ENCODE measurements around the gene CENPH. TPM values are rescaled to one million over a fixed set of nuclear protein-coding genes. Genes with fewer than 3 reads are reported as not detected.
"Not testable (repeated sequence)": the region's sequence is repeated elsewhere in the genome, so short reads cannot be mapped to it uniquely, and the experiment has no call there.

CENPH gene
- total RNA-seq, 1 donor from 2014 or later, result 3.1 TPM

DNA sequence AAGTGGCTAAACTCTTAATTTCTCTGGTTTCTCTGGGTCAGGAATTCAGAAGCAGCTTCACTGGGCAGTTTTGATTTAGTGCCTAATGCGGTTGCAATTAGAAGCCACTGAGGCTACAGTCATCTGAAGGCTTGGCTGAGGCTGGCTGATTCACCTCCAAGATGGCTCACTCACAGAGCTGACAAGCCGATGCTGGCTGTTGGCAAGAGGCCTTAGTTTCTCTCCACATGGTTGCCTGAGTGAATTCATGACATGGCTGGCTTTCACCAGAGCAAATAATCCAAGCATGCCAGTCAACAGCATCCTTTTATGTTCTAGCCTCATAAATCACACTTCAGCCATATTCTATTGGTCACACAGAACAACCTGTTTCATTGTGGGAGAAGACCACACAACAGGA, 42.5 kb downstream of the CENPH start:
- DNase-seq, result no peak
- no peak overlapping the region for H3K4me3 ChIP-seq
- H3K27ac ChIP-seq (replicated peaks), result no peak overlapping the region
- peaks cover 36% of the 10 kb centered on the region for H3K36me3 ChIP-seq
- TF ChIP-seq, protein P1, sequence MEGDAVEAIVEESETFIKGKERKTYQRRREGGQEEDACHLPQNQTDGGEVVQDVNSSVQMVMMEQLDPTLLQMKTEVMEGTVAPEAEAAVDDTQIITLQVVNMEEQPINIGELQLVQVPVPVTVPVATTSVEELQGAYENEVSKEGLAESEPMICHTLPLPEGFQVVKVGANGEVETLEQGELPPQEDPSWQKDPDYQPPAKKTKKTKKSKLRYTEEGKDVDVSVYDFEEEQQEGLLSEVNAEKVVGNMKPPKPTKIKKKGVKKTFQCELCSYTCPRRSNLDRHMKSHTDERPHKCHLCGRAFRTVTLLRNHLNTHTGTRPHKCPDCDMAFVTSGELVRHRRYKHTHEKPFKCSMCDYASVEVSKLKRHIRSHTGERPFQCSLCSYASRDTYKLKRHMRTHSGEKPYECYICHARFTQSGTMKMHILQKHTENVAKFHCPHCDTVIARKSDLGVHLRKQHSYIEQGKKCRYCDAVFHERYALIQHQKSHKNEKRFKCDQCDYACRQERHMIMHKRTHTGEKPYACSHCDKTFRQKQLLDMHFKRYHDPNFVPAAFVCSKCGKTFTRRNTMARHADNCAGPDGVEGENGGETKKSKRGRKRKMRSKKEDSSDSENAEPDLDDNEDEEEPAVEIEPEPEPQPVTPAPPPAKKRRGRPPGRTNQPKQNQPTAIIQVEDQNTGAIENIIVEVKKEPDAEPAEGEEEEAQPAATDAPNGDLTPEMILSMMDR (IDR thresholded peaks at IDR 0.05; ENCODE audit: borderline replicate concordance), result no peak
- no peaks in the 10 kb centered on the region for H3K27me3 ChIP-seq (ENCODE audit: low read depth)
- intact Hi-C loops (cut with micrococcal nuclease), result loop anchor here (10.0 kb wide), 1 partner anchor 137 kb away; the partner anchor contains the start of gene SLC30A5
- no peaks in the 10 kb centered on the region for H3K9me3 ChIP-seq (replicated peaks)
- H3K4me1 ChIP-seq, result peaks cover 30% of the 10 kb centered on the region

DNA sequence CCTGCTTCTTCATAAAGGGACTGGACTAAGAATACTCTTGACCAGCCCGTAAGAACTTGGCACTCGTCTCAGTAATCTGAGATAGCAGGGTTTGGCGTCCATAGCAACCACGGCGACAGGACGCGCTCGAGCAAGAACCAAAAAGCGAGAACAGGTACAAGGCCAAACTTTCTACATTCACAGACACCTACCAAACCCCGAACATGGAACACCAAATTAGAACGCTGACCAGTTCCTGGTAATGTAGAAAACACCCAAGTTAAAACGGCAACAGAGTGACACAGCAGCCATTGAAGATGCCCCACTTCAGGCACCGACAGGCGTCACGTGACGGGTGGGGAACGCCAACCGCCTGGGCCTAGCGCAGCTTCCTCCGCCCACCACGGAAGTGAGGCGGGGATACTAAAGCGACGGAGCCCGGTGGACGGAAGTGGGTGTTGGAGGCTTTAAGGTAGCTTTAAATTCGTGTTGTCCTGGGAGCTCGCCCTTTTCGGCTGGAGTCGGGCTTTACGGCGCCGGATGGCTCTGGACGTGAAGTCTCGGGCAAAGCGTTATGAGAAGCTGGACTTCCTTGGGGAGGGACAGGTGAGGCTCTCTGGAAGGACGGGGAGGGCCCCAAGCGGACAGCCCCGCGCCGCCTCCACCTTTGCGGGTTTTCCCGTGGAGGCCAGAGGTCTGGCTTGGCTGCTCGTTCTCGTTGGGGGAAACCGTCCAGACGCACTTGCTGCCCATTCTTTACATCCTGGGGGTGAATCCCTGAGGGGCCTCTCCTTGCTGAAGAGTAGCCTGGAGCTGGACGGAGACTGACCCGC, 45.3 kb downstream of the CENPH start, which contains the start of gene CDK7:
TSS of gene CDK7 (plus strand) at position 430 of the 812 bp plus-strand sequence. CDS start at position 520, 90 bp downstream.
- TF ChIP-seq, protein P1 (IDR thresholded peaks at IDR 0.05; ENCODE audit: borderline replicate concordance), result no peak
- Histone ChIP-seq H3K36me3 (peaks cover 21% of the 10 kb centered on the region), H3K27ac (replicated peaks) (peak within 1 kb of the TSS; percentile 90), H3K9me3 (replicated peaks) (no peaks in the 10 kb centered on the region), H3K4me1 (peaks cover 31% of the 10 kb centered on the region), H3K27me3 (ENCODE audit: low read depth) (no peaks in the 10 kb centered on the region), H3K4me3 (peak within 1 kb of the TSS; percentile 91)
- intact Hi-C loops (cut with micrococcal nuclease), result loop anchor here (10.0 kb wide), 1 partner anchor 140 kb away; the partner anchor contains the start of gene SLC30A5
- DNase-seq, result peak; percentile 93

DNA sequence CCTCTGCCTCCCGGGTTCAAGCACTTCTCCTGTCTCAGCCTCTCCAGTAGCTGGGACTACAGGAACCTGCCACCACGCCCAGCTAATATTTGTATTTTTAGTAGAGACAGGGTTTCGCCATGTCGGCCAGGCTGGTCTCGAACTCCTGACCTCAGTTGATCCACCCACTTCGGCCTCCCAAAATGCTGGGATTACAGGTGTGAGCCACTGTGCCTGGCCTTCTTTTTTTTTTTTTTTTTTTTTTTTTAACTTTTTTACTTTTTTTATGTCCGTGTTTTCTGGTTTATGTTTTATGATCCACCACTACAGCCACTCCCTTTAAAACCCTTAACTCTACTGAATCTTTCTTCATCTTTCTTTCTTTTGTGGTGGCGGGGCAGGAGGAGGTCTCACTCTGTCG, 47.4 kb downstream of the CENPH start:
- H3K27me3 ChIP-seq (ENCODE audit: low read depth); H3K9me3 ChIP-seq (replicated peaks); H3K4me3 ChIP-seq; H3K27ac ChIP-seq (replicated peaks); DNase-seq: not testable (repeated sequence)
- peaks cover 36% of the 10 kb centered on the region for H3K4me1 ChIP-seq
- intact Hi-C loops (cut with micrococcal nuclease), result loop anchor here (10.0 kb wide), 1 partner anchor 142 kb away; the partner anchor contains the start of gene SLC30A5
- H3K36me3 ChIP-seq, result peaks cover 20% of the 10 kb centered on the region

DNA sequence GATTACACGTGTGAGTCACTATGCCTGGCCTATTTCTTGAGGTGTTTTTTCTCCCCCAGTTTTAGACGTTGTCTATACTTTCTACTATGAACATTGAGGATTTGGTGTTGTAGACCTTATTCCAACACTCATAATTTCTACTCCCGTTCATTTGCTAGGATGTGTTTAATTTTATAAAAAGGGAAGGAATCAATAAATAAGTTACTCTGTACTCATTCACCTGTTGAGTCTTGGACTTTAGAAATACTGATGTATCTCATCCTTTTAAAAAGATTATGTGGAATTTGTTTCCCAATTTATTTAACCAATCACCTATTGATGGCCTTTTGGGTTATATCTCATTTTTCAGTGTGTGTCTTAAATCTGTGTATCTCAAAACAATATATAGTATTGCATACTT, 48.5 kb downstream of the CENPH start:
- no peak for DNase-seq
- Histone ChIP-seq H3K4me3 (no peak overlapping the region), H3K27me3 (ENCODE audit: low read depth) (no peaks in the 10 kb centered on the region), H3K9me3 (replicated peaks) (no peaks in the 10 kb centered on the region), H3K4me1 (peaks cover 36% of the 10 kb centered on the region), H3K27ac (replicated peaks) (no peak overlapping the region), H3K36me3 (peaks cover 20% of the 10 kb centered on the region)
- intact Hi-C loops (cut with micrococcal nuclease), result loop anchor here (10.0 kb wide), 1 partner anchor 143 kb away; the partner anchor contains the start of gene SLC30A5
- TF ChIP-seq, protein P1 (IDR thresholded peaks at IDR 0.05; ENCODE audit: borderline replicate concordance), result no peak

DNA sequence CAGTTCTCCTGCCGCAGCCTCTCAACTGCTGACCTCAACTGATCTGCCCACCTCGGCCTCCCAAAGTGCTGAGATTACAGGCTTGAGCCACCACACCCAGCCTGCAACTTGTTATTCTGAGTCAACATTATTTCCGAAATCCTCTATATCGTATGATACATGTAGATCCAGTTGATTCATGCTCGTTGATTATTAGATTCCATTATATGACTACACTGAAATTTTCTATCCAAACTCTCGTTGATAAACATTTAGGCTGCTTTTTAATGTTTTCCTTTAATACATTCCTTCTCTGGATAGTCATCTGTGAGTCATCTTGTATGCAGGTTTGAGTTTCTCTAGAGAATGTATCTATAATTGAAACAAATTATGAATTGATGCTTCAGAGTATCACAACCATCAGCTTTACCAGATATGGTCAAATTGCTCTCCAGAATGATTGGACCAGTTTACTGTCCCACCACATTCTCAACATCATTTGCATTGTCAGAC, 49.4 kb downstream of the CENPH start:
- Histone ChIP-seq H3K36me3 (peaks cover 20% of the 10 kb centered on the region), H3K27me3 (ENCODE audit: low read depth) (no peaks in the 10 kb centered on the region), H3K4me3 (no peak overlapping the region), H3K9me3 (replicated peaks) (no peaks in the 10 kb centered on the region), H3K4me1 (peaks cover 33% of the 10 kb centered on the region), H3K27ac (replicated peaks) (no peak overlapping the region)
- TF ChIP-seq, protein P1 (IDR thresholded peaks at IDR 0.05; ENCODE audit: borderline replicate concordance), result no peak
- intact Hi-C loops (cut with micrococcal nuclease), result loop anchor here (10.0 kb wide), 1 partner anchor 144 kb away; the partner anchor contains the start of gene SLC30A5
- DNase-seq, result no peak
